ENCODE measurements around the gene PRKN.

GRCh38 chr6:162156146-162156545 is 571.4 kb downstream of the PRKN start:
- TF ChIP-seq CTCF (IDR thresholded peaks at IDR 0.05) (no peak), POLR2A (IDR thresholded peaks at IDR 0.05) (no peak), EP300 (IDR thresholded peaks at IDR 0.05) (no peak)

Measured in tibial nerve (tissue), 4 donors.